ENCODE measurements around the gene SGMS1. TPM values are rescaled to one million over a fixed set of nuclear protein-coding genes. Genes with fewer than 3 reads are reported as not detected.

The SGMS1 gene
- total RNA-seq, 1 experiment from 2014 or later, result 24.7 TPM

- Mint-ChIP-seq H3K9me3 (ENCODE audit: unreplicated experiment) (no peaks in the 10 kb centered on the region), H3K36me3 (ENCODE audit: insufficient read depth, unreplicated experiment) (peaks cover 8% of the 10 kb centered on the region), H3K27ac (ENCODE audit: low read depth, unreplicated experiment) (peak overlapping the region; percentile 97), H3K27me3 (ENCODE audit: insufficient read depth, unreplicated experiment) (no peaks in the 10 kb centered on the region), H3K4me3 (ENCODE audit: unreplicated experiment) (no peak overlapping the region), H3K4me1 (ENCODE audit: insufficient read depth, unreplicated experiment) (peaks cover 56% of the 10 kb centered on the region)
- no peak for TF ChIP-seq CTCF (IDR thresholded peaks at IDR 0.05; ENCODE audit: unreplicated experiment)
- DNase-seq (ENCODE audit: unreplicated experiment), result peak; percentile 74
- no TSS peak for BruUV-seq (replicated peaks)
- ChIA-PET CTCF (interaction anchor here (0.6 to 1.1 kb wide), 2 partner anchors 69 to 469 kb away, joined by 3 read pairs; no protein-coding TSS in a partner anchor), POLR2A (interaction anchor here (1.0 to 4.8 kb wide), 11 partner anchors 9 to 231 kb away, joined by 3 to 71 read pairs (median 8); partner anchors contain the start of gene SGMS1)
- intact Hi-C loops (cut with micrococcal nuclease), result loop anchor here (1.0 kb wide), 1 partner anchor 24 kb away; no protein-coding TSS in a partner anchor
Measured at GRCh38 chr10:50393784-50394467, 229.8 kb downstream of the SGMS1 start.

GRCh38 chr10:50392966-50393718 is 230.6 kb downstream of the SGMS1 start:
- CTCF ChIA-PET, result no interaction called here
- H3K36me3 Mint-ChIP-seq (ENCODE audit: insufficient read depth, unreplicated experiment), result peaks cover 8% of the 10 kb centered on the region
- H3K9me3 Mint-ChIP-seq (ENCODE audit: unreplicated experiment), result no peaks in the 10 kb centered on the region
- no TSS peak for BruUV-seq (replicated peaks)
- DNase-seq (ENCODE audit: unreplicated experiment), result peak; percentile 79
- H3K27ac Mint-ChIP-seq (ENCODE audit: low read depth, unreplicated experiment), result peak overlapping the region; percentile 97
- no peaks in the 10 kb centered on the region for H3K27me3 Mint-ChIP-seq (ENCODE audit: insufficient read depth, unreplicated experiment)
- TF ChIP-seq CTCF (IDR thresholded peaks at IDR 0.05; ENCODE audit: unreplicated experiment), result no peak
- POLR2A ChIA-PET, result interaction anchor here (1.0 to 2.3 kb wide), 6 partner anchors 11 to 231 kb away, joined by 3 to 12 read pairs (median 7); no protein-coding TSS in a partner anchor
- H3K4me1 Mint-ChIP-seq (ENCODE audit: insufficient read depth, unreplicated experiment), result peaks cover 48% of the 10 kb centered on the region
- peak overlapping the region; percentile 55 for H3K4me3 Mint-ChIP-seq (ENCODE audit: unreplicated experiment)
- intact Hi-C loops (cut with micrococcal nuclease), result no loop called here

GRCh38 chr10:50392426-50392825 is 231.3 kb downstream of the SGMS1 start:
- H3K36me3 Mint-ChIP-seq (ENCODE audit: insufficient read depth, unreplicated experiment), result peaks cover 8% of the 10 kb centered on the region
- no peaks in the 10 kb centered on the region for H3K9me3 Mint-ChIP-seq (ENCODE audit: unreplicated experiment)
- ChIA-PET POLR2A (interaction anchor here (1.2 to 2.3 kb wide), 5 partner anchors 24 to 230 kb away, joined by 4 to 12 read pairs (median 7); no protein-coding TSS in a partner anchor), CTCF (interaction anchor here (1.1 kb wide), 1 partner anchor 25 kb away, joined by 3 read pairs; no protein-coding TSS in a partner anchor)
- H3K4me1 Mint-ChIP-seq (ENCODE audit: insufficient read depth, unreplicated experiment), result peaks cover 52% of the 10 kb centered on the region
- BruUV-seq (replicated peaks), result no TSS peak
- H3K27me3 Mint-ChIP-seq (ENCODE audit: insufficient read depth, unreplicated experiment), result no peaks in the 10 kb centered on the region
- DNase-seq (ENCODE audit: unreplicated experiment), result no peak
- no peak for TF ChIP-seq CTCF (IDR thresholded peaks at IDR 0.05; ENCODE audit: unreplicated experiment)
- intact Hi-C loops (cut with micrococcal nuclease), result no loop called here
- peak overlapping the region; percentile 97 for H3K27ac Mint-ChIP-seq (ENCODE audit: low read depth, unreplicated experiment)
- no peak overlapping the region for H3K4me3 Mint-ChIP-seq (ENCODE audit: unreplicated experiment)

GRCh38 chr10:50390302-50390701 is 233.5 kb downstream of the SGMS1 start:
- CTCF ChIA-PET, result no interaction called here

More at GRCh38 chr10:50390302-50390701, 233.5 kb downstream of the SGMS1 start:
- no TSS peak for BruUV-seq (replicated peaks)
- peaks cover 8% of the 10 kb centered on the region for H3K36me3 Mint-ChIP-seq (ENCODE audit: insufficient read depth, unreplicated experiment)
- no peak overlapping the region for H3K27ac Mint-ChIP-seq (ENCODE audit: low read depth, unreplicated experiment)
- H3K27me3 Mint-ChIP-seq (ENCODE audit: insufficient read depth, unreplicated experiment), result no peaks in the 10 kb centered on the region
- no peaks in the 10 kb centered on the region for H3K9me3 Mint-ChIP-seq (ENCODE audit: unreplicated experiment)
- POLR2A ChIA-PET, result interaction anchor here (0.9 to 1.5 kb wide), 2 partner anchors 10 to 64 kb away, joined by 3 read pairs; no protein-coding TSS in a partner anchor
- H3K4me1 Mint-ChIP-seq (ENCODE audit: insufficient read depth, unreplicated experiment), result peaks cover 40% of the 10 kb centered on the region
- DNase-seq (ENCODE audit: unreplicated experiment), result no peak
- no peak for TF ChIP-seq CTCF (IDR thresholded peaks at IDR 0.05; ENCODE audit: unreplicated experiment)
- intact Hi-C loops (cut with micrococcal nuclease), result no loop called here
- no peak overlapping the region for H3K4me3 Mint-ChIP-seq (ENCODE audit: unreplicated experiment)

All from MCF 10A (cell line).